ENCODE results near the gene CHST8. TPM values are rescaled to one million over a fixed set of nuclear protein-coding genes. Genes with fewer than 3 reads are reported as not detected.
"Not testable (repeated sequence)": the region's sequence is repeated elsewhere in the genome, so short reads cannot be mapped to it uniquely, and the experiment has no call there.

Gene CHST8
- total RNA-seq, 2 donors from 2014 or later, result 0.97 to 1.3 TPM

- DNase-seq (ENCODE audit: low spot score), result peak; percentile 34
- intact Hi-C loops (cut with DNase I), result no loop called here
Observed at GRCh38 chr19:33638167-33639034, 16.6 kb downstream of the CHST8 start.

- intact Hi-C loops (cut with DNase I), result no loop called here
Observed at GRCh38 chr19:33639035-33639681, 17.4 kb downstream of the CHST8 start.

GRCh38 chr19:33640773-33641172 is 19.0 kb downstream of the CHST8 start:
- peak; percentile 67 for DNase-seq (ENCODE audit: low spot score)

More at GRCh38 chr19:33639035-33639681, 17.4 kb downstream of the CHST8 start:
- peak; percentile 20 for DNase-seq (ENCODE audit: low spot score)

GRCh38 chr19:33641261-33641660 is 19.5 kb downstream of the CHST8 start:
- DNase-seq (ENCODE audit: low spot score), result peak; percentile 43
- intact Hi-C loops (cut with DNase I), result no loop called here

More at GRCh38 chr19:33640773-33641172, 19.0 kb downstream of the CHST8 start:
- intact Hi-C loops (cut with DNase I), result no loop called here

- DNase-seq (ENCODE audit: low spot score), result peak; percentile 54
- intact Hi-C loops (cut with DNase I), result no loop called here
Observed at GRCh38 chr19:33641956-33642498, 20.3 kb downstream of the CHST8 start.

- DNase-seq (ENCODE audit: low spot score), result peak; percentile 37
- intact Hi-C loops (cut with DNase I), result no loop called here
Observed at GRCh38 chr19:33644284-33644836, 22.6 kb downstream of the CHST8 start.

GRCh38 chr19:33646306-33646705 is 24.6 kb downstream of the CHST8 start:
- intact Hi-C loops (cut with DNase I), result no loop called here
- DNase-seq (ENCODE audit: low spot score), result no peak

GRCh38 chr19:33647146-33647545 is 25.4 kb downstream of the CHST8 start:
- no peak for DNase-seq (ENCODE audit: low spot score)
- intact Hi-C loops (cut with DNase I), result no loop called here

- peak; percentile 13 for DNase-seq (ENCODE audit: low spot score)
- intact Hi-C loops (cut with DNase I), result no loop called here
Observed at GRCh38 chr19:33649627-33650305, 28.0 kb downstream of the CHST8 start.

GRCh38 chr19:33653684-33654083 is 31.9 kb downstream of the CHST8 start:
- no peak for DNase-seq (ENCODE audit: low spot score)
- intact Hi-C loops (cut with DNase I), result no loop called here

GRCh38 chr19:33654840-33655508 is 33.2 kb downstream of the CHST8 start:
- intact Hi-C loops (cut with DNase I), result no loop called here
- DNase-seq (ENCODE audit: low spot score), result peak; percentile 28

GRCh38 chr19:33659835-33660234 is 38.1 kb downstream of the CHST8 start:
- peak; percentile 24 for DNase-seq (ENCODE audit: low spot score)
- intact Hi-C loops (cut with DNase I), result no loop called here

GRCh38 chr19:33660410-33661124 is 38.8 kb downstream of the CHST8 start:
- peak; percentile 54 for DNase-seq (ENCODE audit: low spot score)
- intact Hi-C loops (cut with DNase I), result no loop called here

GRCh38 chr19:33661336-33661735 is 39.6 kb downstream of the CHST8 start:
- DNase-seq (ENCODE audit: low spot score), result peak; percentile 38
- intact Hi-C loops (cut with DNase I), result no loop called here

- DNase-seq (ENCODE audit: low spot score), result peak; percentile 63
Observed at GRCh38 chr19:33662391-33663092, 40.8 kb downstream of the CHST8 start.

GRCh38 chr19:33663316-33663715 is 41.6 kb downstream of the CHST8 start:
- peak; percentile 49 for DNase-seq (ENCODE audit: low spot score)
- intact Hi-C loops (cut with DNase I), result not testable (repeated sequence)

More at GRCh38 chr19:33662391-33663092, 40.8 kb downstream of the CHST8 start:
- intact Hi-C loops (cut with DNase I), result no loop called here

GRCh38 chr19:33664744-33665143 is 43.0 kb downstream of the CHST8 start:
- intact Hi-C loops (cut with DNase I), result no loop called here
- no peak for DNase-seq (ENCODE audit: low spot score)

Data from posterior vena cava (tissue), 2 donors.